ENCODE measurements around the gene PCYT1A. TPM values are rescaled to one million over a fixed set of nuclear protein-coding genes. Genes with fewer than 3 reads are reported as not detected.
"Not testable (repeated sequence)": the region's sequence is repeated elsewhere in the genome, so short reads cannot be mapped to it uniquely, and the experiment has no call there.

Gene PCYT1A
- total RNA-seq, 2 experiments from 2014 or later = 73.3 to 74.9 TPM

DNA sequence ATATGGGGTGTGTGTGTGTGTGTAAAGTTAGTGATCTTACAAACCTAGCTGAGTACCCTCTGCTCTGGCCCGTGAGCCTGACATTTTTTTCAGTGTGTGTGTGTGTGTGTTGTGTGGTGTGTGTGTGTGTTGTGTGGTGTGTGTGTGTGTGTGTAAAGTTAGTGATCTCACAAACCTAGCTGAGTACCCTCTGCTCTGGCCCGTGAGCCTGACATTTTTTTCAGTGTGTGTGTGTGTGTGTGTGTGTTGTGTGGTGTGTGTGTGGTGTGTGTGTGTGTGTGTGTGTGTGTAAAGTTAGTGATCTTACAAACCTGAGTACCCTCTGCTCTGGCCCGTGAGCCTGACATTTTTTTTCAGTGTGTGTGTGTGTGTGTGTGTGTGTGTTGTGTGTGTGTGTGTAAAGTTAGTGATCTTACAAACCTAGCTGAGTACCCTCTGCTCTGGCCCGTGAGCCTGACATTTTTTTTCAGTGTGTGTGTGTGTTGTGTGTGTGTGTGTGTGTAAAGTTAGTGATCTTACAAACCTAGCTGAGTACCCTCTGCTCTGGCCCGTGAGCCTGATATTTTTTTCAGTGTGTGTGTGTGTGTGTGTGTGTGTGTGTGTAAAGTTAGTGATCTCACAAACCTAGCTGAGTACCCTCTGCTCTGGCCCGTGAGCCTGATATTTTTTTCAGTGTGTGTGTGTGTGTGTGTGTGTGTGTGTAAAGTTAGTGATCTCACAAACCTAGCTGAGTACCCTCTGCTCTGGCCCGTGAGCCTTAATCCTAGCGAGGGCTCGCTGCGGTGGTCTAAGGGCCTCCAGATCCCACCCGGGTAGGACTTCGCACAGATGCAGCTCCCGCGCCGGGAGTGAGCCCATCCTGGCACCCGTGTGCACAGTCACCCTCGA is 29.5 kb upstream of the PCYT1A start:
- DNase-seq = peak; percentile 24
- H3K4me3 Mint-ChIP-seq = peak overlapping the region; percentile 93
- CTCF ChIA-PET = interaction anchor here (0.6 to 2.7 kb wide), 12 partner anchors 23 to 653 kb away, joined by 3 to 9 read pairs (median 4); partner anchors contain the start of genes PCYT1A and RNF168
- H3K9me3 Mint-ChIP-seq; H3K36me3 Mint-ChIP-seq (ENCODE audit: low read depth); H3K27me3 Mint-ChIP-seq: not testable (repeated sequence)
- peaks cover 21% of the 10 kb centered on the region for H3K4me1 Mint-ChIP-seq
- peak overlapping the region; percentile 95 for H3K27ac Mint-ChIP-seq
- POLR2A ChIA-PET = interaction anchor here (0.6 to 3.2 kb wide), 23 partner anchors 7 to 322 kb away, joined by 3 to 42 read pairs (median 6); partner anchors contain the start of genes NRROS, TM4SF19 and UBXN7

DNA sequence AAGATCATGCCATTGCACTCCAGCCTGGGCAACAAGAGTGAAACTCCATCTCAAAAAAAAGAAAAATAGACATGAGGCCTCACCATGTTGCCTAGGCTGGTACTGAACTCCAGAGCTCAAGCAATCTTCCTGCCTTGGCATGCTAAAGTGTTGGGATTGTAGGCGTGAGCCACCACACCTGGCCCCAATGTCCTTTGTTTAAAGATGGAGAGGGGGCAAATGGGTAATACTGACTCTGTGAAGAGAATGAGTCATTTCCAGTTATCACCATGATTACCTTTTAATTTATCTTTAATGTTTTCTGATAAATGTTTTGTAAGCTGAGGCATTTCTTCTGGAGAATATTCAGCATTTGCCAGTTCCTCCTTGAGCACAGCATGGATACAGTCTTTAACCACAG is 28.3 kb upstream of the PCYT1A start:
- Mint-ChIP-seq H3K9me3 (no peaks in the 10 kb centered on the region), H3K27me3 (no peaks in the 10 kb centered on the region), H3K36me3 (ENCODE audit: low read depth) (peaks cover 12% of the 10 kb centered on the region), H3K4me3 (no peak overlapping the region), H3K27ac (no peak overlapping the region), H3K4me1 (peaks cover 21% of the 10 kb centered on the region)
- ChIA-PET POLR2A (interaction anchor here (0.8 to 2.5 kb wide), 3 partner anchors 41 to 116 kb away, joined by 3 to 14 read pairs (median 4); partner anchors contain the start of gene UBXN7), CTCF (interaction anchor here (0.6 to 1.2 kb wide), 2 partner anchors 92 to 213 kb away, joined by 3 read pairs; no protein-coding TSS in a partner anchor)
- DNase-seq = no peak

DNA sequence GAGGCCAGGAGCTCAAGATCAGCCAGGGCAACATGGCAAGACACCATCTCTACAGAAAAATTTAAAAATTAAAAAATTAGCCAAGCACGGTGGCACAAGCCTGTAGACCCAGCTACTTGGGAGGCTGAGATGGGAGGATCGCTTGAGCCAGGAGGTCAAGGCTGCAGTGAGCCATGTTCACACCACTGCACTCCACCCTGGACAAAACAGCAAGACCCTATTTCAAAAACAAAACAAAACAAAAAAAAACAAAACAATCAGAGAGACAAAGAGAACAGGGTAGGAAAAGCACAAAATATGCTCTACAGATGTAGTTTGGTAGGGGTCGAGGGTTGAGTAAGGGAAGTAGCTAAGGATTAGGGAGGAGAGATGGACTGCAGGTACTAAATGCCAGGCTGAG is 27.1 kb upstream of the PCYT1A start:
- DNase-seq = no peak
- no peak overlapping the region for H3K4me3 Mint-ChIP-seq
- H3K4me1 Mint-ChIP-seq = peaks cover 21% of the 10 kb centered on the region
- peak overlapping the region; percentile 22 for H3K27ac Mint-ChIP-seq
- no peaks in the 10 kb centered on the region for H3K27me3 Mint-ChIP-seq
- CTCF ChIA-PET = interaction anchor here (0.6 to 0.7 kb wide), 3 partner anchors 41 to 131 kb away, joined by 3 to 5 read pairs (median 3); no protein-coding TSS in a partner anchor
- peaks cover 12% of the 10 kb centered on the region for H3K36me3 Mint-ChIP-seq (ENCODE audit: low read depth)
- POLR2A ChIA-PET = interaction anchor here (1.9 kb wide), 1 partner anchor 40 kb away, joined by 4 read pairs; no protein-coding TSS in a partner anchor
- H3K9me3 Mint-ChIP-seq = no peaks in the 10 kb centered on the region

DNA sequence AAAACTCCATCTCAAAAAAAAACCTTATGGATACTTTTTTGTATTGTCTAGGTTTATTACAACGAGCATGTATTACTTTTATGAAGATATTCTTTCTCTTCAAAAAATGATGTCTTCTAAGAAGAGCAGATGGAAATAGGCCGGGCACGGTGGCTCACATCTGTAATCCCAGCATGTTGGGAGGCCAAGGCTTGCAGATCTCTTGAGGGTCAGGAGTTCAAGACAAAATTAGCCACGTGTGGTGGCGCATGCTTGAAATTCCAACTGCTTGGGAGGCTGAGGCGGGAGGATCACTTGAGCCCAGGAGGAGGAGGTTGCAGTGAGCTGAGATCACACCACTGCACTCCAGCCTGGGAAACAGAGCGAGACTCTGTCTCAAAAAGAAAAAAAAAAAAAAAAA is 26.6 kb upstream of the PCYT1A start:
- Mint-ChIP-seq H3K36me3 (ENCODE audit: low read depth) (peaks cover 12% of the 10 kb centered on the region), H3K4me1 (peaks cover 16% of the 10 kb centered on the region)
- H3K27me3 Mint-ChIP-seq, H3K27ac Mint-ChIP-seq, H3K9me3 Mint-ChIP-seq, DNase-seq, POLR2A ChIA-PET, H3K4me3 Mint-ChIP-seq: not testable (repeated sequence)
- CTCF ChIA-PET = interaction anchor here (0.6 to 0.7 kb wide), 4 partner anchors 40 to 135 kb away, joined by 3 to 5 read pairs (median 4); no protein-coding TSS in a partner anchor

DNA sequence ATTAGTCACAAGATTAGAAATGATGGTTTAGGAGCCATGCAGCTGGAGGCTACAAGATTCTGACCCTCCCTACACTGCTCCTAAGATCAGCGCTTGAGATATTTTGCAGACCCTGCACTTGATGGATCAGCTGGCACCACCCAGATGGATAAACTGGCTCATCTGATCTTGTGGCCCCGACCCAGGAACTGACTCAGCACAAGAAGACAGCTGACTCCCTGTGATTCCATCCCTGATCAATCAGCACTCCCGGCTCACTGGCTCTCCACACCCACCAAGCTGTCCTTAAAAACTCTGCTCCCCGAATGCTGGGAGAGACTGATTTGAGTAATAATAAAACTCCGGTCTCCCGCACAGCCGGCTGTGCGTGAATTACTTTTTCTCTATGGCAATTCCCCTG is 15.4 kb upstream of the PCYT1A start:
- H3K4me3 Mint-ChIP-seq = not testable (repeated sequence)

DNA sequence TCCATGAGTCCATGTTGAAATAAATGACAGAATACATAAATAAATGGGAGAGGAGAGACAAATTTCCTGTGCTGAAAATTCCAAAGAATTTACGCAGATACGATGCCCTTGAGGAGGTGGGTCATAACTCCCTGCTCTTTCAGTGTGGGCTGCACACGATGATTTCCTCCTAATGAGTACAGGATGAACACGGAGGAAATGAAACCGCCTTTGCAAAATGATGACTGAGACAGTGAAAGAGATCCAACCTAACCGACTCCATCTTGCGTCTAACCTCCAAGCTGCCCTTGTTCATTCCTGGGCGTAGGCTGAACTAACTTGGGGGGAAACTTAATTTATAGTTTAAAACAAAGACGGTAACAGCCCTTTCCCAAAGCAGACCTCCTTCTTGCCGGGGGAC is 15.0 kb upstream of the PCYT1A start:
- H3K27ac Mint-ChIP-seq, H3K9me3 Mint-ChIP-seq, H3K4me3 Mint-ChIP-seq, DNase-seq, POLR2A ChIA-PET, H3K27me3 Mint-ChIP-seq: not testable (repeated sequence)
- CTCF ChIA-PET = interaction anchor here (0.5 kb wide), 1 partner anchor 226 kb away, joined by 4 read pairs; no protein-coding TSS in a partner anchor
- Mint-ChIP-seq H3K4me1 (peaks cover 18% of the 10 kb centered on the region), H3K36me3 (ENCODE audit: low read depth) (peaks cover 39% of the 10 kb centered on the region)

More for the DNA sequence above, 15.4 kb upstream of the PCYT1A start:
- Mint-ChIP-seq H3K36me3 (ENCODE audit: low read depth) (peaks cover 39% of the 10 kb centered on the region), H3K4me1 (peaks cover 18% of the 10 kb centered on the region)
- CTCF ChIA-PET, H3K9me3 Mint-ChIP-seq, POLR2A ChIA-PET, DNase-seq, H3K27me3 Mint-ChIP-seq, H3K27ac Mint-ChIP-seq: not testable (repeated sequence)

DNA sequence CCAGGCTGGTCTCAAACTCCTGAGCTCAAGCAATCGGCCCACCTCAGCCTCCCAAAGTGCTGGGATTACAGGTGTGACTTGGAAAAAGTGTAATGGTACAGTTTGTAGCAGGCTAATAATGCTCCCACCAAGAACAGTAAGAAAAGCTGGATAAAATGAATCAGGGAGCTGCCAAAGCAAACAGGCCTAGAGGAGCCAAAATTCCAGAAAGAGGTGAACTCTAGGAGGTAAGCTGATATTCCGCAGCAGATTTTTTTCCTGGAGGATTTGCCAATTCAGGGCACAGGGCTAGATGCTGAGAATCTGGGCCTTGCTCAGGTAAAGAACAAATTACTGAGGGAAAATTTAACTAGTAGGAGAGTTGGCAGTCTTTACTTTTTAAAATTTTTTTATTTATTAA is 11.0 kb upstream of the PCYT1A start:
- H3K9me3 Mint-ChIP-seq = no peaks in the 10 kb centered on the region
- no peaks in the 10 kb centered on the region for H3K27me3 Mint-ChIP-seq
- peaks cover 18% of the 10 kb centered on the region for H3K4me1 Mint-ChIP-seq
- no peak for DNase-seq
- ChIA-PET POLR2A (interaction anchor here (0.7 kb wide), 1 partner anchor 17 kb away, joined by 3 read pairs; no protein-coding TSS in a partner anchor), CTCF (no interaction called here)
- no peak overlapping the region for H3K27ac Mint-ChIP-seq
- peaks cover 35% of the 10 kb centered on the region for H3K36me3 Mint-ChIP-seq (ENCODE audit: low read depth)
- H3K4me3 Mint-ChIP-seq = no peak overlapping the region

DNA sequence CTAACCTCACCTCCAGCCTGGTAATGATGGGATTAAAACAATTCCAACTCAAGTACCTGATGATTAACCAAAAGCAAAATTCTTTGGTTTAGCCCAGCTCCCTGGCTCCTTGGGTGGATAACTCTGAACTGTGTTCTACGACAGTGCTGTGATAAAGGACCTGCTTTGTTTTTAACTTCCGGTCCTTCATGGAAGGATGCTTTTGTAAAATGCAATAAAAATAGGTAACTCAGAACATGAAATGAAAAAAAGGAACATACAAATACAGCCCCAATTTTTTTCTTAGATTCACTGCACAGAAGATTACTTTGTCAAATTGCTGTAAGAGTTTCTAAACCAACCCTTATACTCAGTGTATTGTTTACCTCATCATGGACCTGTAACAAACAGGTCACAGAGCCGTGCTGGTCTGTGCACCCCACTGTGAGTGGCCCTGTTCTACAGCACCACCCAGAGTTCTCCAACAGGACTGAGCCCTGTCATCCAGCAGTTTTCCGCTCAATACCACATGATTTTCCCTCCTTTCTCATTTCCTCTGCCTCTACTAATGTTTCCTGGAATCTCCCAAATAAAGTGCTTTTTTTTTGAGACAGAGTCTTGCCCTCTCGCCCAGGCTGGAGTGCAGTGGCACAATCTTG is 4.9 kb upstream of the PCYT1A start:
- ChIA-PET CTCF (no interaction called here), POLR2A (interaction anchor here (1.0 to 1.6 kb wide), 2 partner anchors 11 to 26 kb away, joined by 3 to 6 read pairs; partner anchors contain the start of gene DYNLT2B)
- Mint-ChIP-seq H3K4me1 (peaks cover 10% of the 10 kb centered on the region), H3K27ac (no peak overlapping the region), H3K9me3 (no peaks in the 10 kb centered on the region), H3K36me3 (ENCODE audit: low read depth) (peaks cover 17% of the 10 kb centered on the region), H3K4me3 (no peak overlapping the region), H3K27me3 (no peaks in the 10 kb centered on the region)
- DNase-seq = no peak

DNA sequence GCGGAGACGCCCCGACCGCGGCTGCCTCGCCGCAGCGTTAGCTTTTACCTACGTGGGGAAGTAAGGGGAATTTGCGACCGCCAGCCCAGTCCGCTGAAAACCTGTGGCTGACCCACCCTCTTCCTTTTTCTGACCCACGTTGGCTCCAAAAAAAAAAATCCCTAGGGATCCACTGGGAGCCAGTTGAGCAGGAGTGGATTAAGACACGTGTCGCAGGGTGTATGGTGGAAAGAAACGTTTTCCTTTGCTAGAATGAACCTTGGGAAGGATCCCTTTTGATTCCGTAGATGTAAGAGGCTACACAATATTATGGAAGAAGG is 575 bp upstream of the PCYT1A start:
- H3K27ac Mint-ChIP-seq = peak overlapping the region; percentile 89
- peak overlapping the region; percentile 97 for H3K4me3 Mint-ChIP-seq
- ChIA-PET CTCF (interaction anchor here (0.7 to 1.4 kb wide), 4 partner anchors 15 to 235 kb away, joined by 3 to 6 read pairs (median 4); partner anchors contain the start of gene DYNLT2B), POLR2A (interaction anchor here (0.6 to 1.5 kb wide), 4 partner anchors 10 to 33 kb away, joined by 3 to 5 read pairs (median 4); no protein-coding TSS in a partner anchor)
- no peaks in the 10 kb centered on the region for H3K9me3 Mint-ChIP-seq
- DNase-seq = no peak
- H3K36me3 Mint-ChIP-seq (ENCODE audit: low read depth) = peaks cover 23% of the 10 kb centered on the region
- H3K27me3 Mint-ChIP-seq = no peaks in the 10 kb centered on the region
- H3K4me1 Mint-ChIP-seq = peaks cover 43% of the 10 kb centered on the region

DNA sequence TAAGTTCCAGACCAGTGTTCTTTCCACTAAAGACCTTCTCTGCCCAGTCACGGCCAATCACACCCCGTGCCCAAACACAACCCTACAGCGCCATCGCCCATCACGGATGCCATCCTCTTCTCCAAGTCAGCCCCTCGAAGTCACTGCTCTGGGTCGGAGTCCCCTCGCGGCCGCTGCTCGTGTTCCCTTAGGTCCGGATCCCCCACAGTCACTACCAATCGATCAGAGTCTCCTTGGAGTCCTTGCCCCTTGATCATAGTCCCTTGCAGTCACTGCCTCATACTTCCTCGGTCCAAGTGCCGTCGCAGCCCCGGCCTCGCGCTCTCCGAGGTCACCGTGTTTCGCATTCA is 461 bp downstream of the PCYT1A start:
- Mint-ChIP-seq H3K27me3 (no peaks in the 10 kb centered on the region), H3K36me3 (ENCODE audit: low read depth) (peaks cover 22% of the 10 kb centered on the region), H3K9me3 (no peaks in the 10 kb centered on the region), H3K4me1 (peaks cover 45% of the 10 kb centered on the region), H3K4me3 (peak overlapping the region; percentile 97), H3K27ac (peak overlapping the region; percentile 89)
- ChIA-PET POLR2A (interaction anchor here (1.0 to 1.5 kb wide), 2 partner anchors 11 to 19 kb away, joined by 4 to 5 read pairs; no protein-coding TSS in a partner anchor), CTCF (interaction anchor here (0.9 to 1.4 kb wide), 2 partner anchors 14 to 31 kb away, joined by 3 to 4 read pairs; partner anchors contain the start of gene DYNLT2B)
- peak; percentile 39 for DNase-seq

DNA sequence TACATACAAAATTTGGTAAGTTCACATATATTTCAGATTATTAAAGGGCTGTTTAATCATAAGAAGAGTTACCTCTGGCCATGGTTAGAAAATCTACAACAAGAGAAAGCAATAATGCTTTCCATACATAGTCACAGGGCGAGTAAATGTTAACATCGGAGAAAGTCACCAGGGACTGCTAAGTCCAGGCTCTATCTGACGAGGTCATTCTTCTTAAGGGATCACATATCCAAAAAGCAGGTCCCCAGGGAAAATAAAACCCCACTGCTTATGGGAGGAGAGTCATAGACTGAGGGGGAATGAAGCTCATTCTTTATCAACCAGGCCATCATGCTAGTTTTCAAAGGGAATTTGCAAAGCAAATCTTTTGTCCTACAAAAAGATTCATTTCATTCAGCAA is 3.1 kb downstream of the PCYT1A start:
- H3K27ac Mint-ChIP-seq = no peak overlapping the region
- POLR2A ChIA-PET = interaction anchor here (1.0 kb wide), 1 partner anchor 8 kb away, joined by 3 read pairs; no protein-coding TSS in a partner anchor
- CTCF ChIA-PET = interaction anchor here (1.4 kb wide), 1 partner anchor 34 kb away, joined by 5 read pairs; the partner anchor contains the start of gene DYNLT2B

DNA sequence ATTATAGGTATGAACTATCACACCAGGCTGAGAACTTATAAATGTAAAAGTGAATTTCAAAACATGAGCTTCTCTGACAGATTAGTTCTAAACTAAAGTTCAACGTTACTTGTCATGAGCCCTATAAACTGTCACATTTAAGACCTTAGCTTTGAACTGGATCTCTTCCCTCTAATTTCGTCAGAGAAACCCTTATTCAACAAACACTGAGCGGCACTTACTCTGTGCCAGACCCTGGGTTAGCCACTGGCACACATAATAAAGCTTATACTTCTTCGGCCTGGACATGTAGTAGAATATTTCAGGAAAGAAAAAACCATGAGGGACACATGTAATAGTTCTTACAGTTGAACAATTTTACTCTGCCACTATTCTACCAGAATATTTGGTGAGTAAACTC is 5.6 kb downstream of the PCYT1A start:
- CTCF ChIA-PET = interaction anchor here (1.5 to 2.1 kb wide), 3 partner anchors 29 to 247 kb away, joined by 7 read pairs; partner anchors contain the start of gene DYNLT2B
- POLR2A ChIA-PET = interaction anchor here (0.6 to 2.9 kb wide), 6 partner anchors 9 to 660 kb away, joined by 3 to 18 read pairs (median 4); partner anchors contain the start of genes DYNLT2B and NCBP2
- Mint-ChIP-seq H3K36me3 (ENCODE audit: low read depth) (peaks cover 30% of the 10 kb centered on the region), H3K4me1 (peaks cover 77% of the 10 kb centered on the region), H3K4me3 (no peak overlapping the region), H3K27ac (peak overlapping the region; percentile 32), H3K27me3 (no peaks in the 10 kb centered on the region), H3K9me3 (no peaks in the 10 kb centered on the region)
- no peak for DNase-seq

More for the DNA sequence above, 3.1 kb downstream of the PCYT1A start:
- H3K4me3 Mint-ChIP-seq = no peak overlapping the region
- no peaks in the 10 kb centered on the region for H3K9me3 Mint-ChIP-seq
- H3K36me3 Mint-ChIP-seq (ENCODE audit: low read depth) = peaks cover 26% of the 10 kb centered on the region
- DNase-seq = no peak
- no peaks in the 10 kb centered on the region for H3K27me3 Mint-ChIP-seq
- H3K4me1 Mint-ChIP-seq = peaks cover 67% of the 10 kb centered on the region
